CMK (cell line): ENCODE results near the gene RABL6.
"Not testable (repeated sequence)": the region's sequence is repeated elsewhere in the genome, so short reads cannot be mapped to it uniquely, and the experiment has no call there.

Experiments used
- DNase-seq: peaks from one replicate; pipeline ENCODE4 v3.0.0-alpha.2; 2010; ENCODE audit warnings: low read depth

Gene RABL6

DNA sequence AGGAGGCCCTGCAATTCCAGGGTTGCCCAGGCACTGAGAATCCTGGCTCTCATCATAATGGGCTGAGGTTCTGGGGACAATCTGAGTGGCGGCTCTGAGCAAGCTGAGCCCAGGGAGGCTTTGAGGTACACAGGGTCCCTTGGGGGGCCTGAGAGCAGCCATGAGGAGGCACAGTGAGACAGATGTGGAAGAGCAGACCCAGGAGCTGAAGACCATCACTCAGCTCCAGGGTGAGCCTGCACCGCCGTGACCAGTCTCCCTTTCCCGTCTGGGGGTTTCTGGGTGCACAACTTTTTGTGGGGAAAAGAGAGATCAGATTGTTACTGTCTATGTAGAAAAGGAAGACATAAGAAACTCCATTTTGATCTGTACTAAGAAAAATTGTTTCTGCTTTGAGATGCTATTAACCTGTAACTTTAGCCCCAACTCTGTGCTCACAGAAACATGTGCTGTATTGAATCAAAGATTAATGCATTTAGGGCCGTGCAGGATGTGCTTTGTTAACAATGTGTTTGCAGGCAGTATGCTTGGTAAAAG is 11.4 kb upstream of the RABL6 start, which contains the start of gene CCDC183:
Gene CCDC183 (plus strand): TSS at position 101 of the 537 bp plus-strand sequence. CDS start 60 bp downstream, at position 161.
- no peak for DNase-seq

DNA sequence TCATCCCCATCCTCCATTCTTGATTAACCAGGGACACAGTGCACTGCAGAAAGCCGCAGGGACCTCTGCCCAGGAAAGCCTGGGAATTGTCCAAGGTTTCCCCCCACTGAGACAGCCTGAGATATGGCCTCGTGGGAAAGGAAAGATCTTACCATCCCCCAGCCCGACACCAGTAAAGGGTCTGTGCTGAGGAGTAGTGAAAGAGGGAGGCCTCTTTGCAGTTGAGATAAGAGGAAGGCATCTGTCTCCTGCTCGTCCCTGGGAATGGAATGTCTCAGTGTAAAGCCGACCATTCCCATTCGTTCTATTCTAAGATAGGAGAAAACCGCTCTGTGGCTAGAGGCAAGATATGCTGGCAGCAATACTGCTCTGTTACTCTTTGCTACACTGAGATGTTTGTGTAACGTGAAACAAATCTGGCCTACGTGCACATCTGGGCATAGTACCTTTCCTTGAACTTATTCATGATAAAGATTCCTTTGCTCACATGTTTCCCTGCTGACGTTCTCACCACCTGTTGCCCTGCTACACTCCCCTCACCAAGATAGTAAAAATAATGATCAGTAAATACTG is 10.9 kb upstream of the RABL6 start:
- DNase-seq: not testable (repeated sequence)

DNA sequence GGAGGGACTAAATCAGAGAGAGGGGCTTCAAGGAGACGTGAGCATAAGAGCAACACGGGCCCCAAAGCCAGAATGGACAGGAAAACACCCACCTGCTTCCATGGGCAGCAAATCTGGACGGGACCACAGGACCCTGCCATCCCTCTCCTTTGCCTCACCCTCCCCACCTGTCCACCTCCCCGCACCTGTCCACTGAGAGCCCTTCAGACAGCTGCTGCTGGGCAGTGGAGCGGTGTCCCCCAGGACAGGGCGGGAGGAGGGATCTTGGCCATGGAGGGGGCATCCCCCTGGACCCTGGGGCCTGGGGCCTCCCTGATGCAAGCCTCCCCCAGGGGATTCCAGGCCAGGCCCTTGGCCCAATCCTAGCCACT is 9.1 kb upstream of the RABL6 start:
- DNase-seq: no peak

DNA sequence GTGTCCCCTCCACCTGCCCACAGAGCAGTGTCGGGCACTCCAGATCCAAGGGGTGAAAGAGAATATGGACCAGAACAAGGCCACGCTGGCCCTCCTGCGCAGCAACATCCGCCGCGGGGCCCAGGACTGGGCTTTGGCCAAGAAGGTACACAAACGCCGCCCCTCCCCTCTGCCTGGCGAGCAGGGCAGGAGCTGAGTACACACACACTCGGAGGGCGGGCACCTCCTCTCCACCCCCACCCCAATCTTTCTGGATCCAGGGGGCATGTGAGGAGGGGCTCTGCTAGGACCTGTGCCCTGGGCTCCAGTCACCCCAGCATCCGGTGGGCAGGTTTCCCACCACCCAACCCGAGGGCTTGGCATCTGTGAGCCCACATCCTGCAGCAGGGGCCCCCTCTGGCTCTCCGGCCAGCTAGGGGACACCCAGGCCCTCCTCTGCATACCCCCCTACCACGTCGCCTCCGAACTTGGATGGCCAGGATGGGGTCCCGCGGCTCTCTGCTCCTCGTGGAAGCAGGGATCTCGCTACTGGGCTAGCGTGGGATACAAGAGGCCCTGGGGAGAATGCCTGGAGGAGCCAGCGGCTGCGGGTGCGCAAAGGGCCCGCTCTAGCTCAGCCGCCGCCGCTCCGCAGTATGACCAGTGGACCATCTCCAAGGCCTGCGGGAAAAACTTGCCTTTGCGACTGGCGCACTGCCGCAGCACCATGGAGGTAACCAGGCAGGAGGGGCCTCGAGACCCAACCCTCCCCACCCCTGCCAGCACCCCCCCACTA is 8.5 kb upstream of the RABL6 start:
- no peak for DNase-seq

DNA sequence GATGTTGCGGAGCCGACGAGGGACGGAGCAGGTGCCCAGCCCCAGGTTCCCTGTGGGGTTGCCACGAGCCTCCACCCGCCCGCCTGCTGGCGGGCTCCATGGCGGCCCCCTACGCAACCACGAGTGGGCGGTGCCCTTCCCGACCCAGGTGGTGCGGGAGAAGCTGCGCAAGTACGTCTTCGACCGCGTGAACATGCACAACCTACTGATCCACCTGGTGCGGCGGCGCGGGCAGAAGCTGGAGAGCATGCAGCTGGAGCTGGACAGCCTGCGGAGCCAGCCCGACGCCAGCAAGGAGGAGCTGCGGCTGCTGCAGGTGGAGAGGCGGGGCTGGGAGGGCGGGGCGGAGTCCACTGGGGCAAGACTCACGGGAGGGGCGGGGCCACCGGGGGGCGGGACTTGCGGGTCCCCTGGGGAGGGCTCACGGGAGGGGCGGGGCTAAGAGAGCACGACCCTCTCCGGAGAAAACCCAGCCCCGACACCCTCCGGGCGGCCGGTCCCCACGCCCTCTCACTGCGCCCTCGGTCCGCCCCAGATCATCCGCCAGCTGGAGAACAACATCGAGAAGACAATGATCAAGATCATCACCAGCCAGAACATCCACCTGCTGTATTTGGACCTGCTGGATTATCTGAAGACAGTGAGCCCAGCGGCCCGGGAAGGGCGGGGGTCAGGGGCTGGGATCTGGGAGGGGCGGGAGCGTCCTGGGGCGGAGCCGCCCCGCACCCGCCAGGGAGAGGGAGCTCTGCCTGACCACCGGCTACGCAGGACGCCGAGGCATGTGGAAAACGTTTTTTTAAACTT is 7.7 kb upstream of the RABL6 start:
- peak; percentile 82 for DNase-seq

DNA sequence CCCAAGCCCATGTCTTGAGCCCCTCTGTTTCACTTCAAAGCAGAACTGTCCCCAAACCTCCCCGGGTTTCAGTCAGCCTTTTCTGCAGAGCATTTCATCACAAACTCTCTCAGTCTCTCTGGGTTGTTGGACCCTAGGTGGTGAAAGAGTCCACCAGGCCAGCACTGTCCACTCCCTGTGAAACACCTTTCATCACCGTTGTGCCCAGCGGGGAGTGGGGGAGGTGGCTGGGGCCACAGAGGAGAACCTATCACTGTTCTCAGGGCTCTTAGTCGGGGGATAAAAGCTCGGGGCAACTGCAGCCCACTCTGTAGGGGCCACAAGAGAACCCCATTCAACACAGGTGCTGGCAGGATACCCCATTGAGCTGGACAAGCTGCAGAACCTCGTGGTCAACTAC is 5.4 kb upstream of the RABL6 start:
- DNase-seq: no peak

DNA sequence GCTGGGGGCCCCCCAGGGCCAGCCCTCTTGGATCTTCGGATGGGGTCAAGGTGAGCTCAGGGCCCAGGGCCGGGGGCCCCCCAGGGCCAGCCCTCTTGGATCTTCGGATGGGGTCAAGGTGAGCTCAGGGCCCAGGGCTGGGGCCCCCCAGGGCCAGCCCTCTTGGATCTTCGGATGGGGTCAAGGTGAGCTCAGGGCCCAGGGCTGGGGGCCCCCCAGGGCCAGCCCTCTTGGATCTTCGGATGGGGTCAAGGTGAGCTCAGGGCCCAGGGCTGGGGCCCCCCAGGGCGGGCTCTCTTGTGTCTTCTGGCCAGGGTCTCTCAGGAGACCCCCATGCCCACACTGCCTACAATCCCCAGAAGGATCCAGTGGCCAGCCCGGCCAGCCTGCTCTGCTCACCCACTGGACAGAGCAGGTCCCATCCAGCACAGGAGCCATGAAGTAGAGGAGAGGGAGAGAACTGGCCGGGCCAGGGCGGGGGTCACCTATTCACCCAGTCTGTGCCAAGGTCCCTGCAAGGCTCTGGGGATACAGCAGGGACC is 4.7 kb upstream of the RABL6 start:
- not testable (repeated sequence) for DNase-seq

DNA sequence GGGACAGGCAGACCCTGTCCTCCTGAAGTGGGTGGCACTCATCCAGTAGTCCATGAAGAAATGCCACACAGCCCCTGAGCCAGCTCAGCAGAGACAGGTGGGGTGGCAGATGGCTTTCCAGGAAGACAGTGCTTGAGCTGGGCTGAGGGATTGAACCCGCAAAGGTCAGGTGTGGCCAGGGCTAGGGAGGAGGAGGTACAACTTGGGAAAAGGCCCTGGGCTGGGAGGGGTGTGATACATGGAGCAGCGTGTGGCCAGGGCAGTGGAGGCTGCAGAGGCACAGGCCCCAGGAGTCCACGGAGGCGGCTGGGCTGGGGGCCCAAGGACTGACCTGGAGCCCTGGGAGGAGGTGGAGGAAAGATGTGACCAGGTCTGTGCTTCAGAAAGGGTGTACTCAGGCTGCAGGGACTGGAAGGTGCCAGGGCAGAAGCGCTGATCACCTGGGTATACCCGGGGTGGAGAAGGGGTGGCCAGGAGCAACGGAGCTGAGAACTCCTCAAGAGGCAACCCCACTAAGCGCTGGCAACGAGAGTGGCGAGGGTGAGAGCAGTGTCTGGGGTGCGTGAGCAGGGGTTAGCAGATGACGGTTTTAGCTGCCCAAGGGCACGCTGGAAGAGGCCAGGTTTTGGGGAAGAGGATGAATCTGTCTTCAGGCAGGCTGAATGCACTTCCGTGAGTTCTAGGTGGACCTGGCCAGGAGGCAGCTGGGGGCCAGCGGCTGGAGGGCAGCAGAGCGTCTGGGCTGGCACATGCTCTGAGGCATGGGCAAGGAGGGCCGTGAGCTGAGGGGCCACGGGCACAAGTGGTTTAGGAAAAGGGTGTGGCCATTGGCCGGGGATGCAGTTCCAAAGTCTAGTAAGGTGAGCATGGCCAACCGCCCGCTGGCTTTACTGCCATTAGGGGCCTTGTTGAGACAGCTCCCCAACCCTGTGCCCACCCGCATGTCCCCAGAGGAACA is 3.9 kb upstream of the RABL6 start:
- DNase-seq: no peak

DNA sequence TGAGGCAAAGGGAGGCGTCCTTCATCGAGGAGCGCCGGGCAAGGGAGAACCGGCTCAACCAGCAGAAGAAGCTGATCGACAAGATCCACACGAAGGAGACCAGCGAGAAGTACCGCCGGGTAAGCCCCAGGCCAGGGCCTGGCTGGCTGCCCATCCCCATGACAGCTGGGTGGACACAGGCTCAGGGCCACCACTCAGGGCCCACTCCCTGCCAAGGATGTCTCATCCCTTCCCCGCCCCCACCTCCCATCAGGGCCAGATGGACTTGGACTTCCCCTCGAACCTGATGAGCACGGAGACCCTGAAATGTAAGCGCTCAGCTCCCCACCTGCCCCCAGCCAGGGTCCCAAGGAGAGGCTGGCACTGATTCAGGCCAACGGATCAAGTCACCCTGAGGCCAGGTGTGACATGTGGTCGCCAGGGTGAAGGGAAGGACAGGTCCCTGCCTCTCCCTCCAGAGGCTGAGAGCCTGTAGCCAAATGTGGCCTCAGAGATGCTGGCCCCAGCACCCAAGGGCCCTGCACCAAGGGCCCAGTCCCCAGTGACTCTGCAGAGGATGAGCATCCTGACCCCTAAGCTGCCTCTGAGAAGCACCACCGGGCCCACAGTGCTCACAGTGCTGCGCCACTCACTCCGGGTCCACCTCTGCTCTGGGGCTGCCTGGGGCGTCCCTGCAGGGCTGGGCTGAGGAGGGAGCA is 3.1 kb upstream of the RABL6 start:
- no peak for DNase-seq

DNA sequence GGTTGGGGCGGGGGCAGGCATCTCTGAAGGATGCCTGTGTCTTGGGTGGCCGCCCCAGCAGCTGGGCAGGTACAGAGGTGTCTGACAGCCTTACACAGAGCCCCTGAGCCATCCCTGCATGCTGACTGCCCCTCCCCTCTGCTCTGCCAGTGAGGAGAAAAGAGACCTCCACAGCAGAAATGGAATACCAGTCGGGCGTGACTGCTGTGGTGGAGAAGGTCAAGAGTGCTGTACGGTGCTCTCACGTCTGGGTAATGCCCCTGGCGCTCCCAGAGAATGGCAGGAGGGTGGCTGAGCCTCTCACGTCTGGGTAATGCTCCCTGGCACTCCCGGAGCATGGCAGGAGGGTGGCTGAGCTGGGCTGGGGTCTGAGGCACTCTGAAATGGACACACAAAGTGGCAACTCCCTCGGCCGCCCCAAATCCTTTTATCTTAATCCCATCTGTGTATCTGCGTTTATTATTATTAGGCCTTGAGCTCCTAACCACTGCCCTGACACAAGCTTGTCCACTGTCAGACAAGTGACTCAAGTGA is 2.5 kb upstream of the RABL6 start:
- DNase-seq: no peak

DNA sequence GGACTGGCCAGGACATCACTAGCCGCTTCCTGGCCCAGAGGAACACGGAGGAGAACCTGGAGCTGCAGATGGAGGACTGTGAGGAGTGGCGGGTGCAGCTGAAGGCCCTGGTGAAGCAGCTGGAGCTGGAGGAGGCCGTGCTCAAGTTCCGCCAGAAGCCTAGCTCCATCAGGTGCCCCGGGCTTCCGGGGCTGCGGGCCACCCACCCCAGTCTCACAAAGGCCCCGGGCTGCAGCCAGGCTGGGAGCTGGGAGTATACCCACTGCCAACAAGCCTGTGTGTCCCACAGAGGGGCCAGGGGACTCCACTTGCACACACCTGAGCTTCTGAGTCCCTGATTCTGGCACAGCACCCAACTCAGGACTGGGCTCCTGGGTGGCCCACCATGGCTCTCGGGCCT is 1.7 kb upstream of the RABL6 start:
- no peak for DNase-seq

DNA sequence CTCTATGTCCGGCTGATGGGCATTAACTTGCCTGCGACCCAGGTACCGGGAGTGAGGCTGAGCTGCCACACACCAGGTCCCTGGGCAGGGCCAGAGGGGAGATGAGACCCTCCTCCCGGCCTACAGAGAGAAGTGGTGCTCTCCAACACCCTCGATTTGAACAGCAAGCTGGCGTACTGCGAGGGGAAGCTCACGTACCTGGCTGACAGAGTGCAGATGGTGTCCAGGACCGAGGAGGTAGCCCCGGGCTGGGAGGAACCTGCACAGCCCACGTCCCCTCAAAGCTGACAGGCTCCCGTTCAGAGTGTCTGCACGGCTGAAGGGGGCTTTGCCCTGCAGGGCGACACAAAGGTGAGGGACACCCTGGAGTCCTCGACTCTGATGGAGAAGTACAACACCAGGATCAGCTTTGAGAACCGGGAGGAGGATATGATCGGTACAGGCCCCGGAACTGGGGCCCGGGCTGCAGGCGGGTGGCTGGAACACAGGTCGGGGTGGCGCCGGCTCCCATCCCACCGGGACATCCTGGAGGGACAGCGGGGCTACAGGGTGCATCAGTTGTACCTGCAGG is 1.0 kb upstream of the RABL6 start:
- no peak for DNase-seq

DNA sequence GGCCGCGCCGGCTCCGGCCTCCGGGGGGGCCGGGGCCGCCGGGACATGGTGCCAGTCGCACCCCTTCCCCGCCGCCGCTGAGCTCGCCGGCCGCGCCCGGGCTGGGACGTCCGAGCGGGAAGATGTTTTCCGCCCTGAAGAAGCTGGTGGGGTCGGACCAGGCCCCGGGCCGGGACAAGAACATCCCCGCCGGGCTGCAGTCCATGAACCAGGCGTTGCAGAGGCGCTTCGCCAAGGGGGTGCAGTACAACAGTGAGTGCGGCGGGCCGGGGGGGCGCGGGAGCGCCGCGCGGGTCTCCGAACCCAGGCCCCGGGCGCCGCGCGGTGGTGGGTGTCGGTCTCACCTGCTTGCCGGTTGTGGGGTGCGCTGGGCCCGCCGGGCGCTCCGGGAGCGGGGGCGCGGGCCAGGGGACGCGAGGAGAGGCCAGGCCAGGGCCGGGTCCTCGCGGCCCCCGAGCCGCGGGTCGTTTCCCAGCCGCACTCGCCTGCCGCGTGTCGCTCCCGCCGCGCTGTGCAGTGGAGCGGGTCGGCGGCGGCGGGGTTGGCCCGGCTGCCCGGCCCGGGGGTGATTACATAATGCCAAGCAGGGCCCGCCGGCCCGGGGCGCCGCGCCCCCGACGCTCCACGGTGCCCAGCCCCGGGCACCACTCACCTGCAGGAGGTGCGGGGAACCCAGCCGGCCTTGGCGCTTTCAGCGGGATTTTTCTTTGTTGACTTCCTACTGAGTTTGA is 492 bp downstream of the RABL6 start:
- no peak for DNase-seq

DNA sequence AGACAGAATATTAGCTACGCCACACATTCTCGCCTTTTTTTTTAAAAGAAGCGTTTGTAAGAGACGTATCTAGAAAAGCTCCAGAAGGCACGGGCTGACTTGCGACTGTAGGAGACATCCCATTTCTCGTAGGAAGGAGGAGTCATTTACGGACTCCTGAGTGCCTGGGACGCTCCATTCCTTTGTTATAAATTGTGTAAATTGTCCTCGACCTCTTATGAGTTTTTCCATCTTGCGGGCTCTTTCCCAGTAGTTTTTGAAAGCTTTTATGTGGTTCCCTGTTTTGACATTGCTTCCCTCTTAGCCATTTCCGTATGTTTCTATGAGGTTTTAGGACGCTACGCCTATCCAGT is 1.0 kb downstream of the RABL6 start:
- no peak for DNase-seq

DNA sequence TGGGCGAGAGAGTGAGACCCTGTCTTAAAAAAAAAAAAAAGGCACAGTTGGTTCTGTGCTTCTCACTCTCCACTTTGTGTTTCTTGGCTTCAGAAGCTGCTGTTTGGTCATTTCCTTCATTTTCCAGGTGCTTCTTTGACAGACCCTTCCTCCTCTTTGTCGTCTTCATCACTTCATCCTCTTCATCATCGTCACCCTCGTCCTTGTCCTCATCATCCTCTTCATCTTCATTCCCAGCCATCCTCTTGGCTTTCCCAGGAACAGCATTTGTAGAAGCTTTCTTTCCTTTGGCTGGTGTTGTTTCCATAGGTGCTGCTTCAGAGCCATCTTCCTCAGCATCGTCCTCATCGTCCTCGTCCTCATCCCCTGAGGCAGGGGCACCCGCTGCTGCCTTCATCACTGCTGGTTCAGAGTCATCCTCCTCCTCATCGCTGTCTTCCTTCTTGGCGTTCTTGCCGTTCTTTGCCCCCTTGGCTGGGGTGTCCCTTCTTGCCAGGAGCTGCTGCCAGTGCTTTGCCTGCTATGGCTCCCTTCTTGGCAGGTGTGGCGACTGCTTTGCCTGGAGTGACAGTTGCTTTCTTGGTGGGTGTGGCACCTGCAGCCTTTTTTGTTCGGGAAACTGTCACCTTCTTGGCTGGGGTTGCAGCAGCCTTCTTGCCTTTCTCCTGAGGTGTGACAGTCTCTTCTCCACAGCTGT is 7.1 kb downstream of the RABL6 start:
- no peak for DNase-seq

DNA sequence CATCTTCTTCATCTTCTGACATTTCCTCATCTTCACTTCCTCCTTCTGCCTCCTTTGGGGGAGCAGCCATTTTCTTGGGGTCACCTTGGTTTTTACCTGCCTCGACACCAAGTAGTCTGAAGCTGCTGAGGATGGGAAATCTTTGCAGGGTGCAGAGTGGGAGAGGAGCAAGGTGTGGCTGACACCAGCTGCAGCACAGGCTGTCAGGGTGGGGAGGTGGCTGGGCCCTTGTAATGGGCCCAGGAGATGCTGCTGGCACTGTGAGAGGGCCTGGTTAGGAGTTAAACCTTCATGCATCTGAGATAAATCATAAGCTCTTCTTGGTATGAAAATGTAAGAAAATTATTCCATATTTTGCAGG is 7.7 kb downstream of the RABL6 start:
- DNase-seq: no peak

DNA sequence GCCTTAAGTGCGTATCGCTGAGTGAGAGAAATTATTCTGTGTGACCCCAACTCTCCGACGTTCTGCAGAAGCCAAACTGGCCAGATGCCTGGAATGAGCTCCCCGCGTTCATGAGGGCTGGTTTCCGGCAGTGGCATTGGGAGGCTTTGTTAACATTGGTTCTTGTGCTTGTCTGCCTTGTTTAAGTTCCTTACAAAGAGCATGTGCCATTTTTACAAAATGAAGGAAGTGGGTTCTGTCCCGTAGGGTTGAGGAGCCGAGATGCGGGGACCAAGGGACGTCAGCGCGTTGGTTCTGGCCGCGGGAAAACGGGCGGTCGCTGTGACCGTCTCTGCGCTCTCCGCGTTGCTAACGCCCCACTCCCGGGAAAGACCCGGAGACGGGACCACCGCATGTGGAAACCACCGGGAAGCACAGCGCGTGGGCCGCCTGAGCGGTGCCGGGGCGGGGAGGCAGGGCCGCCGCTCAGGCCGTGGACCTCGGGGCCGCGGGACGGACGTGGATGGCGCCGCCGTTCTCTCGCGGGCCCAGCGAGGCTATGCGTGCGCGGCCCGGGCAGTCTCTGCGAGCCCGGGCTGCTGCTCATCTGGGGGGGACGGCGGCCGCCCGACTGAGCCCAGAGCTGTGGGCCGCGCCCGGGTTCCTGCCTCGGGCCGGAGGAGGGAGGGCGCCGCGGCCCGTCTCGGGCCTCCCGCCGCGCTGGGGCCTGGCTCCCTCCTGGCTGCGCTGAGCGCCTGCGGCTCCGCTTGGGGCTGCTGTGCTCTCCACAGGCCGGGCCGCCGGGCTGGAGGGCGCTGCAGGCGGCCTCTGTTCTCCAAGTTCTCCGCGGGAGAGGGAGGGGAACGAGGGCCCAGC is 13.4 kb downstream of the RABL6 start:
- no peak for DNase-seq
